Stimulated activated naive CD8-positive, alpha-beta T cell treated with anti-CD3 and anti-CD28 coated beads, Interleukin-15, amount 100 ng/mL, for 72 hours (primary cell): ENCODE results near the gene ANKRD61.
"Not testable (repeated sequence)": the region's sequence is repeated elsewhere in the genome, so short reads cannot be mapped to it uniquely, and the experiment has no call there.

Experiments
- ATAC-seq: fragments of 150-1000 bp; cut with Tn5 transposase; 2 replicates; pipeline ENCODE4 v1.10.0; 2021; ENCODE audit warnings: mild to moderate bottlenecking, moderate library complexity
- DNase-seq, 2 donors: peaks; one replicate each; pipeline ENCODE4 v3.0.0; 2021 to 2022
- H3K27ac Mint-ChIP-seq, 2 donors: one replicate each; pipeline ENCODE4 v1.8.0; 2022; ENCODE audit warnings: mild to moderate bottlenecking in 2 of 2, mixed read lengths in 2 of 2, moderate library complexity in 2 of 2
- H3K27me3 Mint-ChIP-seq: one replicate; pipeline ENCODE4 v1.8.0; 2022; ENCODE audit warnings: mixed read lengths
- H3K4me1 Mint-ChIP-seq: one replicate; pipeline ENCODE4 v1.8.0; 2022; ENCODE audit warnings: mild to moderate bottlenecking, mixed read lengths
- H3K4me3 Mint-ChIP-seq, 2 donors: one replicate each; pipeline ENCODE4 v1.8.0; 2022; ENCODE audit warnings: mild to moderate bottlenecking in 2 of 2, mixed read lengths in 2 of 2, moderate library complexity in 1 of 2
- H3K9me3 Mint-ChIP-seq, 2 donors: one replicate each; pipeline ENCODE4 v1.8.0; 2022; ENCODE audit warnings: mixed read lengths in 2 of 2

The ANKRD61 gene

GRCh38 chr7:6074612-6075380 is 43.6 kb downstream of the ANKRD61 start:
- DNase-seq, result no peak
- H3K4me1 Mint-ChIP-seq, result no peaks in the 10 kb centered on the region
- H3K27ac Mint-ChIP-seq, result no peak overlapping the region
- no peak for ATAC-seq
- H3K4me3 Mint-ChIP-seq, result no peak overlapping the region
- no peaks in the 10 kb centered on the region for H3K9me3 Mint-ChIP-seq
- H3K27me3 Mint-ChIP-seq, result no peaks in the 10 kb centered on the region

DNA sequence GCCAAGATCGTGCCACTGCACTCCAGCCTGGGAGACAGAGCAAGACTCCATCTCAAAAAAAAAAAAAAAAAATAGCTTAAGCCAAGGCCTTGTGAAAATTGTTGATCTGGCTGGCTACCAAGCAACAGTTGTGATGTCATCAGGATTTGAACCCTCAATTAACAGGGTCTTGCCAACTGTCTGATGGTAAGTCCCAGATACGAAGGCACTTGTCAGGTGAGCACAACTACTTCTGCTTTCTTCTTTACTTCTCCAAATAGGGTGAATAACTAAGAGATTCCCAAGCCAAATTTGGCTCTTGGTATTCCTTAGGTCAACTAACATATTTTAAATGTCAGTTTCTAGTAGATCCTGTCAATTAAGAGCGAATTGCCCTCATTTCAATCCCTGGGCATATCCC is 47.4 kb downstream of the ANKRD61 start:
- DNase-seq (no peak), ATAC-seq (no peak)
- Mint-ChIP-seq H3K4me3 (no peak overlapping the region), H3K4me1 (peaks cover 5% of the 10 kb centered on the region), H3K27me3 (no peaks in the 10 kb centered on the region), H3K9me3 (no peaks in the 10 kb centered on the region), H3K27ac (no peak overlapping the region)

DNA sequence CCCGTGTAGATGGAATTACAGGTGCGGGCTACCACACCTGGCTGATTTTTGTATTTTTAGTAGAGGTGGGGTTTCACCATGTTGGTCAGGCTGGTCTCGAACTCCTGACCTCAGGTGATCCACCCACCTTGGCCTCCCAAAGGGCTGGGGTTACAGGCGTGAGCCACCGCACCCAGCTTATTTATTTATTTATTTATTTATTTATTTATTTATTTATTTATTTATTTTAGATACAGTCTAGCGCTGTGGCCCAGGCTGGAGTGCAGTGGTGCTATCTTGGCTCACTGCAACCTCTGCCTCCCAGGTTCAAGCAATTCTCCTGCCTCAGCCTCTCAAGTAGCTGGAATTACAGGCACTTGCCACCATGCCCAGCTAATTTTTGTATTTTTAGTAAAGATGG is 51.9 kb downstream of the ANKRD61 start:
- ATAC-seq, H3K9me3 Mint-ChIP-seq, DNase-seq, H3K4me1 Mint-ChIP-seq, H3K4me3 Mint-ChIP-seq, H3K27ac Mint-ChIP-seq, H3K27me3 Mint-ChIP-seq: not testable (repeated sequence)
